ENCODE data around the gene WDR37. TPM values are rescaled to one million over a fixed set of nuclear protein-coding genes. Genes with fewer than 3 reads are reported as not detected.
A peak's percentile ranks its signal among the peaks of the same experiment; 100 is the strongest.

Gene WDR37
- total RNA-seq, 2 donors from 2014 or later: 18.6 to 18.7 TPM

- Histone ChIP-seq H3K4me3 (no peak overlapping the region), H3K9me3 (no peaks in the 10 kb centered on the region), H3K27me3 (no peaks in the 10 kb centered on the region), H3K9ac (ENCODE audit: low read depth in 2 of 2, low read length in 2 of 2) (no peak overlapping the region), H3K36me3 (no peaks in the 10 kb centered on the region), H3K4me1 (no peaks in the 10 kb centered on the region), H3K27ac (no peak overlapping the region)
- TF ChIP-seq, protein P1, sequence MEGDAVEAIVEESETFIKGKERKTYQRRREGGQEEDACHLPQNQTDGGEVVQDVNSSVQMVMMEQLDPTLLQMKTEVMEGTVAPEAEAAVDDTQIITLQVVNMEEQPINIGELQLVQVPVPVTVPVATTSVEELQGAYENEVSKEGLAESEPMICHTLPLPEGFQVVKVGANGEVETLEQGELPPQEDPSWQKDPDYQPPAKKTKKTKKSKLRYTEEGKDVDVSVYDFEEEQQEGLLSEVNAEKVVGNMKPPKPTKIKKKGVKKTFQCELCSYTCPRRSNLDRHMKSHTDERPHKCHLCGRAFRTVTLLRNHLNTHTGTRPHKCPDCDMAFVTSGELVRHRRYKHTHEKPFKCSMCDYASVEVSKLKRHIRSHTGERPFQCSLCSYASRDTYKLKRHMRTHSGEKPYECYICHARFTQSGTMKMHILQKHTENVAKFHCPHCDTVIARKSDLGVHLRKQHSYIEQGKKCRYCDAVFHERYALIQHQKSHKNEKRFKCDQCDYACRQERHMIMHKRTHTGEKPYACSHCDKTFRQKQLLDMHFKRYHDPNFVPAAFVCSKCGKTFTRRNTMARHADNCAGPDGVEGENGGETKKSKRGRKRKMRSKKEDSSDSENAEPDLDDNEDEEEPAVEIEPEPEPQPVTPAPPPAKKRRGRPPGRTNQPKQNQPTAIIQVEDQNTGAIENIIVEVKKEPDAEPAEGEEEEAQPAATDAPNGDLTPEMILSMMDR (IDR thresholded peaks at IDR 0.05): no peak
- DNase-seq: peak; percentile 5
- intact Hi-C loops (cut with DNase I): no loop called here
These were observed 81.4 kb downstream of the WDR37 start for GRCh38 chr10:1137499-1138163.

- Histone ChIP-seq H3K4me3 (no peak overlapping the region), H3K4me1 (no peaks in the 10 kb centered on the region), H3K9ac (ENCODE audit: low read depth in 2 of 2, low read length in 2 of 2) (no peak overlapping the region), H3K36me3 (no peaks in the 10 kb centered on the region), H3K27ac (no peak overlapping the region), H3K27me3 (no peaks in the 10 kb centered on the region), H3K9me3 (no peaks in the 10 kb centered on the region)
- TF ChIP-seq, protein P1 (IDR thresholded peaks at IDR 0.05): no peak
- no peak for DNase-seq
- intact Hi-C loops (cut with DNase I): no loop called here
These were observed 82.3 kb downstream of the WDR37 start for GRCh38 chr10:1138529-1138928.

GRCh38 chr10:1141261-1141660, 85.1 kb downstream of the WDR37 start:
- no peaks in the 10 kb centered on the region for H3K36me3 ChIP-seq
- H3K27ac ChIP-seq: no peak overlapping the region
- TF ChIP-seq, protein P1 (IDR thresholded peaks at IDR 0.05): no peak
- no peak overlapping the region for H3K4me3 ChIP-seq
- H3K4me1 ChIP-seq: no peaks in the 10 kb centered on the region
- H3K9ac ChIP-seq (ENCODE audit: low read depth in 2 of 2, low read length in 2 of 2): no peak overlapping the region
- DNase-seq: no peak
- intact Hi-C loops (cut with DNase I): no loop called here
- H3K27me3 ChIP-seq: no peaks in the 10 kb centered on the region
- no peaks in the 10 kb centered on the region for H3K9me3 ChIP-seq

- DNase-seq: peak; percentile 12
- no peaks in the 10 kb centered on the region for H3K36me3 ChIP-seq
- intact Hi-C loops (cut with DNase I): no loop called here
- TF ChIP-seq, protein P1 (IDR thresholded peaks at IDR 0.05): no peak
- no peaks in the 10 kb centered on the region for H3K27me3 ChIP-seq
- no peak overlapping the region for H3K27ac ChIP-seq
- no peak overlapping the region for H3K9ac ChIP-seq (ENCODE audit: low read depth in 2 of 2, low read length in 2 of 2)
- H3K4me3 ChIP-seq: no peak overlapping the region
- no peaks in the 10 kb centered on the region for H3K9me3 ChIP-seq
- no peaks in the 10 kb centered on the region for H3K4me1 ChIP-seq
These were observed 85.5 kb downstream of the WDR37 start for GRCh38 chr10:1141701-1142100.

GRCh38 chr10:1142596-1142995, 86.4 kb downstream of the WDR37 start:
- H3K36me3 ChIP-seq: no peaks in the 10 kb centered on the region
- no peaks in the 10 kb centered on the region for H3K9me3 ChIP-seq
- peak; percentile 15 for DNase-seq
- H3K27me3 ChIP-seq: no peaks in the 10 kb centered on the region
- no peaks in the 10 kb centered on the region for H3K4me1 ChIP-seq
- H3K4me3 ChIP-seq: no peak overlapping the region
- intact Hi-C loops (cut with DNase I): no loop called here
- no peak overlapping the region for H3K27ac ChIP-seq
- H3K9ac ChIP-seq (ENCODE audit: low read depth in 2 of 2, low read length in 2 of 2): no peak overlapping the region
- TF ChIP-seq, protein P1 (IDR thresholded peaks at IDR 0.05): no peak
